Stimulated activated CD4-positive, alpha-beta T cell treated with anti-CD3 and anti-CD28 coated beads, Interleukin-4, amount 100 ng/mL, for 4 hours (primary cell): Measurements from ENCODE around the gene UBN1.

Experiments used
- DNase-seq, 2 experiments: peaks; one replicate each; pipeline ENCODE4 v3.0.0-alpha.2; 2020

UBN1 gene

DNA sequence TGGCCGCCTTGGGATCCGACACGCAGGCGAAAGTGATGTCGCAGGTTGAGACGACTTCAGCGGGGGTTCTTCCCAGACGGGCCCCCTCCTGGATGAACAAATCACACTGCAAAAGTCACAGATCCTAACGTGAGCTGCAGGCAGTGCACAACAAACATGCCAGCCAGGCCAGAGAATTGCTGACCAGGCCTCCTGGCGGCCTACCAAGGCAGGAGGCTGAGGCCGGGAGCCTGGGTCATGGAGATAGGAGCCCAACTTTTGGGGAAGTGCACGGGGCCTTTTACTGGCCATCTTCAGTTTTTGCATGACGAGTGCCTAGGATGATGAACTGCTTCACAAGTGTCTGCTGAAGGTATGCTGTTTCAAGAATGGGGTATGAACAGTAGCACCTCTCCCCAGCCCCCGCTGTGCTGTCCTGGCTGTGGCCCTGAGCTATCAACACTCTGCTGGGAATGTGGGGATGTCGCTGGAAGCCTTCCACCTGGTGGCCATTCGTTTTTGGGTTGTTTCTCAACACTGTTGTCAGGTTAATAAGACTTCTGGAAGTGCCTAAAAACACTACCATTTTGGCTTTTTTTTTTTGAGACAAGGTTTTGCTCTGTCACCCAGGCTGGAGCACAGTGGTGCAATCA, 32.6 kb upstream of the UBN1 start:
- no peak for DNase-seq

GRCh38 chr16:4820652-4821051, 26.6 kb upstream of the UBN1 start:
- no peak for DNase-seq

DNA sequence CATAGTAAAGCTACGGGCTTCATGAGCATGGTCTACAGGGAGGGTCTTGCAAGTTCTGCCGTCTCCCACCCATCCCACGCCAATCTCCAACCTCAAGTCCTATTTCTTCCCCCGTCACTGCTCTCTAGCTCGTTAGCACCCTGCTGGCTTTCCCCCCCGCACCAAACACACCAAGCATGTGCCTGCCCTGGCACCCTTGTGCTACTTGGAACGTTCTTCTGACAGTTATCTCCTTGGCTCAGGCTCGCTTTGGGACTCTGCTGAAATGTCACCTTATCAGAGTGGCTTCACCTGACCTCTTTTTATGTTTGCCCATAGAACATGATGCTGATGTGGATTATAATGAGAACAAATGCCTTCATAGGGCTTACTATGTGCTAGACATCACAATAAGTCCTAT, 22.1 kb upstream of the UBN1 start:
- no peak for DNase-seq

DNA sequence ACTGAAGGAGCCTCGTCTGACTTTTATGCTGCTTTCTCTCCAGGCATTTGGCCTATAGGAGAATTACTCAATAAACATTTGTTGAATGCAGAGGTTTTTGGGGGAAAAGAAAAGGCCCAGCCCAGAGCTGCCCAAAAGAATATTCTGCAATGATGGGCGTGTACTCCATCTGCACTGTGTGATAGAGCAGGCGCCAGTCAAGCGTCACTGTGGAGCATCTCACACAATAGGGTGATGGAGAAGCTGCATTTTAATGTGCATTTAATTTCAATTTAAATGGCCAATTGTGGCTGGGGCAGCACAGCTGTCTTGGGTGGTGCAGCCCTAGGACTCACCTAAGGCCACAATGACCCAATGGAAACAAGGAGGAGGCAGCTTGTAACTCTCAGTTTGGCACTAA, 20.8 kb upstream of the UBN1 start:
- no peak for DNase-seq

GRCh38 chr16:4826980-4827379, 20.3 kb upstream of the UBN1 start:
- DNase-seq: no peak

DNA sequence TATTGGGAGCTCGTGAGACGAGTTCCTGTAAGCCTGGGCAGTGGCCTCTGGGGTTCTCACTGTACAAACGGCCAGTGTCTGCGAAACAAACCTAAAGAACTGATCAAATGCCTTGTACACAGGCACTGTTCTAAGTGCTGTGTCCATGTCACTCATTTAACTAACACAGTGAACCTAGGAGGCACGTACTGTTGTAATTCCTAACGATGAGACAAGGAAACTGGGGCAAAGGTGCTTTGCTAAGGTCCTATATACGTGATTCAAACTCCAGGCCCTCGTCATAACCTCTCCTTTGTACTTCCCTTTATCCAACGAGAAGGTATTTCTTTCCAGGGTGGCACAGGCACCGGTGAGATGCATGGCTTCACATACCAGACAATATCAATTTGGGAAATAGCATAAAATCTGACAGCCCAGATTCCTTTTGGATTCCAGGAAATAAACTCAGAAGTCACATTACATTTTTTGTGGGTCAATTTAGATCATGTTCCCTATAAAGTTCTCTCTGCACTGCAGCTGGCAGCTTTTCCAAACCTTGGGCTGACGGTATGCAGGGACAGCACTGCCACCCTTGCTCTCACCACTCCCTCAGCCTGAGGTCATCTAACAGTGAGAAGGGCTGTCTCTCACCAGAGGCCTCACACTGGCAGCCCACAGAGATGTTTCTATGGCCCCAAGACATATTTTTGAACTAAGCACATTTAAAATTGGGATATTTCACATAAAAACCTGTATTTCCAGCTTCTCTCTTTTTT, 18.5 kb upstream of the UBN1 start:
- DNase-seq: no peak

- no peak for DNase-seq
Observed at GRCh38 chr16:4830408-4830807, 16.9 kb upstream of the UBN1 start.

GRCh38 chr16:4831616-4832015, 15.7 kb upstream of the UBN1 start:
- DNase-seq: no peak

DNA sequence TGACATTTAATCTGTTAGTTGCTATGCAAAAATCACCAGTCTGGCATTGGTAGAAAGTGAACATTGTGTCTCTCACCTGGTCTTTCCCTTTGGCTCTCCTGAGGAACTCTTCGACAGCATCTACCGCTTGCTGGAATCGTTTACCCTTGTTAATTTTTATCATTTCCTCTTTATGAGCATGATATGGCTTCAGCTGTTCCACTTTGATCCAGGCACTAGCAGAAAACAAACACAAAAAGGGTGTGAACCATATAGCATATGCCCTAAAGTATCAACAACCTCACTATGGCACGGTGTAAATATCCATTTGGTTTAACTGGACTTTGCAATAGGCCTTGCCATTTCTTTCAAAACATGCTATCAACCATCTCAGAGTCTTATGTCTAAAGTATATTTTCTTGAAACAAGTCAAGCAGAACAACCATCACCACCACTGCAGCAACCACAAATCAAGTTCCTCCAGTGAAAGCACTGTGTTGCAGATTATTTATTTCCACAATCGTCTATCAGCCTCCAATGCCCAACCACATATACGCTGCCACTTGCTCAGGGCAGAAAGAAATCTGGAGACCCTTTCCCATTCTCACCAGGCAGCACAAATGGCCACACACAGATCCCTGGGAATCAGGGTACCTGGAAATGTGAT, 14.5 kb upstream of the UBN1 start:
- DNase-seq: no peak

GRCh38 chr16:4833584-4833983, 13.7 kb upstream of the UBN1 start:
- no peak for DNase-seq

DNA sequence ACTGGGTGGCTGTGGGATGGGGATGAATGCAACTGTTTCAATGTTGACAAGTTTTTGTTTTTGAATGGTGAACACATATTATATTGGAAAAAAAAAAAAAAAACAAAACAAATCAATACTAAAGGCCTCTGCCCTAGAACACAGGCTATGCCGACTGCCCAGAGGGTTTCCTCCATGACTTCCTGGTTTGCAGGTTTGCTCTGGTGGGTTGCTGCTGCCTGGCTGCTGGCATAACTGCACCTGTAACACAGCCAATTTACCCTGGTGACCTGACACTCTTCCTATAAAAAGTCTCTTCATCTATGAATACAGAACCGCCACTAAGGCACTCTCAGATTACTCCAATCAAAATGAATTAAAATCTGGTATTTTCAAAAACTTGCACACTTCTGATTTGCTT, 10.6 kb upstream of the UBN1 start:
- no peak for DNase-seq

DNA sequence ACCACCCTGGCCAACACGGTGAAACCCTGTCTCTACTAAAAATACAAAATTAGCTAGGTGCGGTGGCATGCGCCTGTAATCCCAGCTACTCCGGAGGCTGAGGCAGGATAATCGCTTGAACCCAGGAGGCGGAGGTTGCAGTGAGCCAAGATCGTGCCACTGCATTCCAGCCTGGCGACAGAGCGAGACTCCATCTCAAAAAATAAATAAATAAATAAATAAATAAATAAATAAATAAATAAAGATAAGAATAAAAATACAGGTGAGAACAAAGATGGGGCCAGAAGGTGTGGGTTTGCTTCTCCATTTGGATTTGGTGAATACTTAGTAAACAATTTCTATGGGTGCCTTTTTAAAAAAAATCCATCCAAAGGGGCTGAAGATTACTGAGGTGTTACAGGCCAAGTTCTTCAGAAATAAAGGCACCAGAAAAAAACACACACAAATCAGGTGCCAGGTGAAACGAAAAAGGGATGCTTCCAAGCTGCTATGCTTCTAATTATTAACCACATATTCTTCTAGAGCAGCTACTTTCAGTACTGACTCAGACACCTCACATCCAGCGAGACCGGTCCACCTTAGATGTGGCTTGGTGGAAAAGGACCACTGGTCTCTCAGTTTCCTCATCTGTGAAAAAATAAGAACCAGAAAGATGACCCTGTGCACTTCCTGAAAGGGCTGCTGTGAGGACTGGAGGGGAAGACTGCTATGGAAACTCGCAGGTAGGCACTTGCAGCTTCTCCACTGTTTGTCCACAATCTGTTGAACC, 9.4 kb upstream of the UBN1 start:
- no peak for DNase-seq

DNA sequence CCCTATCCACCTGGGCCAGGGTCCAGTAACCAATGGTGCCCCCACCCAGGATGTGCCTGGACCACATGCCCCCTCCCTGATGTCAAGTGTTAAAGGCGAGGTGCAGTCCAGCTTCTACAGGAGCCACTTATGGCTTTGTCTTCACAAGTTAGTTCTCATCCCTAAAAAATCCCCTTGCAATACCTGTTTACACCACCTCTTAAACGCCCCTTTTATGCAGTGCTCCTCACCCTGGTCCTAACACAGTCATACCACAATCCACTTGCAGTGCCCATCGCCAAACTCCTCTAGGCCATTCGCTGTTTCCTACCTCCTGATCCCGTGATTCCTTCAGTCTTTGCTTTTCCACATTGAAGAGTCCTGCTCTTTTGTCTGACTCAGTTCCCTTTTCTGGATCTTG, 7.3 kb upstream of the UBN1 start:
- no peak for DNase-seq

DNA sequence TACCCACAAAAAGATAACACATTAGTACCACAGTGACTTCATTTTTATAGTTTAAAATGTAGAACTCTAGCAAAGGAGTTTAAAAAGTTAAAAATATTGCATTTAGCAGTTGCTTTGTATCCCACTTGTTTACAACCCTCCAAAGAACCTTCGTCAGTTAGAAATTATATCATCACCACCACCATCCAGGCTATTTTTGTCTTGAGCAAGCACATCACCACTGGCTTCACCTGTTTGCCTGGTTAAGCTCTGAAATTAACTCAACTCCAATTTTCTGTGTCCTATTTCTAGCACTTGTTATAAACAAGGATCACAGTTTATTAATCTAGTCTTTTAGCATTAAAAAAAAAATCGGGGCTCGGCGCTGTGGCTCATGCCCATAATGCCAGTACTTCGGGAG, 6.3 kb upstream of the UBN1 start:
- no peak for DNase-seq

- DNase-seq: peak in 1 of 2 experiments; percentile 17
Observed at GRCh38 chr16:4846503-4846900, 779 bp upstream of the UBN1 start.

- peak; percentile 20 to 31 for DNase-seq
Observed at GRCh38 chr16:4847774-4848587, 700 bp downstream of the UBN1 start.

GRCh38 chr16:4850211-4850610, 2.9 kb downstream of the UBN1 start:
- no peak for DNase-seq

- no peak for DNase-seq
Observed at GRCh38 chr16:4852221-4852872, 5.1 kb downstream of the UBN1 start.

GRCh38 chr16:4855371-4855770, 8.1 kb downstream of the UBN1 start:
- DNase-seq: no peak

DNA sequence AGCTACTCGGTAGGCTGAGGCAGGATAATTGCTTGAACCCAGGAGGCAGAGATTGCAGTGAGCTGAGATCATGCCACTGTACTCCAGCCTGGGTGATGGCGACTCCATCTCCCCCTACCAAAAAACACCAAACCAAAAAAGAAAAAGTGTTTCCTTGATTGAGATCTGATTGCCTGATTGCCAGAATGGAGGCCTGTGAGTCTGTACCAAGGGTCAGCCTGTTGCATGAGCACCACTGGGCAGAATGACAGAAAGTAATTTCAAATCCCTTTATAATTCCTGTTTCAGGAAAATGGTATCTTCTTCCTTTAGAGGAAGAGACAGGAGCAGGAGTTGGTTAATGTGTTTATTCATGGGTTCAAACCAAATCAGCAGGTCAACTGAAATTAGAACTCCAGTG, 8.5 kb downstream of the UBN1 start:
- no peak for DNase-seq

DNA sequence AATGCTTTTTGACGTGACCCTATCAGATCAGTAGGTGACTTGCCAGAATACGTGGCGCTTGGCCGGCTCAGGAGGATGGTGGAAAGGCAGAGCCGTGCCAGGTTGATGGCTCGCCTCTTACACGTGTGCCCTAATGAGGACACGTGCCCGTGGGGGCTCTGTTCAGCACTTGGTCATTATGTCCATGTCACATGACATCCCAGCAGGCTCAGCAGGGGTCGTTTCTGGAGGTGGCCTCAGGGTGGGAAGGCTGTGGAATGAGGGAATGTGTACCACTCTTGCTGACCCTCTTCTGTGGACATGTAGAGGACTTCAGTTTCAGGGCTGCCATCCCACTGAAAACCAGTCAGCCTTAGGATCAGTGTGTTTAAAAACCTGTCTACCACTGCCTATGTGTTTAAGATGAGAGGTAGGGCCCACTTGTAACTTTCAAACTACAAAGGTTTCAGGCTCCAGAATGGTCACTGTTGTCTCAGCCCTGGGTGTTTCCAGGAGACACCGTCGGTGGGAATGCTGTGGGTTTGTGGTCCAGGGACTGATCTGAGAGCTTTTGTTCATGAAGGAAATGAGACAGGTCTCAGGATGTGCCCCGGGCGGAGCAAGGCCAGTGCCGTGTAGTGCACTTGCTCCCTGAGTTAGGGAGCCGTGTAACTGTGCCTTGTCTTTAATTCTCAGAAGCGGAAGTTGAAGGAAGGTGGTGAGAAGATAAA, 12.1 kb downstream of the UBN1 start:
- no peak for DNase-seq

DNA sequence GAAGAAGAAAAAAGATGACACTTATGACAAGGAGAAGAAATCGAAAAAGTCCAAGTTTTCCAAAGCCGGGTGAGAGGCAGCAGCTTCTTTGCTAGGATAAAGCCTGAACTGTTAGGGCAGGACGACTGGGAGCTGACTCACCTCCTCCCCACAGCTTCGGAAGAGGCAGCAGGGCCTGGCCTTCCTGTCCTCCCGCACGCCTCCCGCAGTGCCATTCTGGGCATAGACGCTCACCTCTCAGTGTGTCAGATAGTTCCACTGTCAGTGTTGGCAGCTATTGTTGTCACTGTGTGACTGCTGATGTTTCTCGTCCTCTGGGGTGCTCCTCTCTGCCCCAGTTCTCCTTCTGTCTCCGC, 12.6 kb downstream of the UBN1 start:
- DNase-seq: no peak
